Nephron (organoid): ENCODE data around the gene FAM234B.

ENCODE experiments used
- H3K27ac Mint-ChIP-seq, 3 experiments: 2 replicates each; pipeline ENCODE4 v1.8.0; 2020; ENCODE audit warnings: mixed read lengths in 3 of 3, mild to moderate bottlenecking in 2 of 3, moderate library complexity in 1 of 3
- H3K27me3 Mint-ChIP-seq: 2 replicates; pipeline ENCODE4 v1.8.0; 2021; ENCODE audit warnings: low read depth, mild to moderate bottlenecking, moderate library complexity, mixed read lengths
- H3K36me3 Mint-ChIP-seq: 2 replicates; pipeline ENCODE4 v1.8.0; 2020; ENCODE audit warnings: low read depth, mixed read lengths
- H3K4me1 Mint-ChIP-seq: 2 replicates; pipeline ENCODE4 v1.8.0; 2020; ENCODE audit warnings: mixed read lengths
- H3K4me3 Mint-ChIP-seq, 3 experiments: 2 replicates each; pipeline ENCODE4 v1.8.0; 2020; ENCODE audit warnings: mild to moderate bottlenecking in 3 of 3, mixed read lengths in 3 of 3, moderate library complexity in 2 of 3
- H3K9me3 Mint-ChIP-seq: 2 replicates; pipeline ENCODE4 v1.8.0; 2020; ENCODE audit warnings: mixed read lengths
- TF ChIP-seq, protein P1 (sequence below), 3 experiments: fragments of 200-600 bp; sonication (generic); IDR thresholded peaks; one replicate each; pipeline ENCODE4 v1.5.0; 2021; ENCODE audit warnings: antibody characterized with exemption in 3 of 3; ENCODE audit not compliant: unreplicated experiment in 3 of 3

FAM234B gene

DNA sequence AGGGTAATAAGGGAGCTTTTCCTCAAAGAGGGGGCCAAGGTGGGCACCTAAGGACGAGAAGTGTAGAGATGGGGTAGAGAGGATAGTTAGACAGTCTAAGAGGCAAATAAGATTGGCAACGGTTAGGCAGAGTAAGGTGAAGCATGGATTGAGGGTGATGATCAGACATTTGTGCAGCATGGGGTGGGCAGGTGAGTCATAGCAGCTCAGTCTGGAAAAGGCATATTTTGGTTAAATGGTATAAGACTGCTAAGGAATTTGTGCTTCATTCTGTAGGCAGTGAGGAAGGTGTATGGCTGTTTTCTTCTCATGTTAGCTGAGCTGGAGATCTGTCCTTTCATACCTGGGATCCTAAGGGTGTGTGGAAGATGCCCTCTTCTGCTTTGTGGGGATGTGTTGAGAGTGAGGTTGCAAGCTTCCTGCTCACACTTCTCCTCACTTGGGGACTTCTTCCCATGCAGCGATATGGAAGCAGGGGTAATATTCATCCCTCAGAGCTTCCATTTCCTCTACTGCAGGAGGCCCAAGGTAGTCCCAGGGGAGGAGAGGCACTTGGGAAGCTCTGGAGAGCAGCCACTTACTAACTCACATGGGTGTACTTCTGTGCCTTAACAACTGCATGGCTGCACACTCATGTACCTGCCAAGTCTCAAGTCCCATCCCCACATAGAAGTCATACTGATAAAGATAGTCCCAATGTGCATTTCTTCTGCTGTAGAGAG, 30.4 kb downstream of the FAM234B start:
- TF ChIP-seq, protein P1, sequence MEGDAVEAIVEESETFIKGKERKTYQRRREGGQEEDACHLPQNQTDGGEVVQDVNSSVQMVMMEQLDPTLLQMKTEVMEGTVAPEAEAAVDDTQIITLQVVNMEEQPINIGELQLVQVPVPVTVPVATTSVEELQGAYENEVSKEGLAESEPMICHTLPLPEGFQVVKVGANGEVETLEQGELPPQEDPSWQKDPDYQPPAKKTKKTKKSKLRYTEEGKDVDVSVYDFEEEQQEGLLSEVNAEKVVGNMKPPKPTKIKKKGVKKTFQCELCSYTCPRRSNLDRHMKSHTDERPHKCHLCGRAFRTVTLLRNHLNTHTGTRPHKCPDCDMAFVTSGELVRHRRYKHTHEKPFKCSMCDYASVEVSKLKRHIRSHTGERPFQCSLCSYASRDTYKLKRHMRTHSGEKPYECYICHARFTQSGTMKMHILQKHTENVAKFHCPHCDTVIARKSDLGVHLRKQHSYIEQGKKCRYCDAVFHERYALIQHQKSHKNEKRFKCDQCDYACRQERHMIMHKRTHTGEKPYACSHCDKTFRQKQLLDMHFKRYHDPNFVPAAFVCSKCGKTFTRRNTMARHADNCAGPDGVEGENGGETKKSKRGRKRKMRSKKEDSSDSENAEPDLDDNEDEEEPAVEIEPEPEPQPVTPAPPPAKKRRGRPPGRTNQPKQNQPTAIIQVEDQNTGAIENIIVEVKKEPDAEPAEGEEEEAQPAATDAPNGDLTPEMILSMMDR (IDR thresholded peaks at IDR 0.05; ENCODE audit: unreplicated experiment in 3 of 3), result no peak
- H3K27ac Mint-ChIP-seq, result no peak overlapping the region
- peaks cover 43% of the 10 kb centered on the region for H3K36me3 Mint-ChIP-seq
- no peaks in the 10 kb centered on the region for H3K27me3 Mint-ChIP-seq
- H3K4me1 Mint-ChIP-seq, result peaks cover 25% of the 10 kb centered on the region
- peaks cover 3% of the 10 kb centered on the region for H3K9me3 Mint-ChIP-seq
- no peak overlapping the region for H3K4me3 Mint-ChIP-seq

DNA sequence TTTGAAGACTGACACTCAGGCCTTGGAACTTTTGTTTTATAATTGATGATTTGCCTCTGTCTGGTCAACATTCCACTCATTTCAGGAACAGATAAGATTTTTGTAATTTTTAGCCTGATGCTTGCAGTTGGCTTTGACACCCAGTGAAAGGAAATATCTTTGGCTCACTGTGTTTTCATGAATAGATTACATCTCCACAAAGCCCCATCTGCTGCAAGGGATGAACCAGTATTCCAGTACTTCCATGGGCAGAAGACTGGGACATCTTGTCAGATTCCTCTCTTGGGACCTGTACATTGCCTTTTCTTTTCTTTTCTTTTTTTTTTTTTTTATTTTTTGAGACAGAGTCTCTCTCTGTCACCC, 30.9 kb downstream of the FAM234B start:
- H3K9me3 Mint-ChIP-seq, result peaks cover 5% of the 10 kb centered on the region
- TF ChIP-seq, protein P1 (IDR thresholded peaks at IDR 0.05; ENCODE audit: unreplicated experiment in 3 of 3), result no peak
- no peak overlapping the region for H3K27ac Mint-ChIP-seq
- H3K27me3 Mint-ChIP-seq, result no peaks in the 10 kb centered on the region
- no peak overlapping the region for H3K4me3 Mint-ChIP-seq
- H3K36me3 Mint-ChIP-seq, result peaks cover 48% of the 10 kb centered on the region
- peaks cover 22% of the 10 kb centered on the region for H3K4me1 Mint-ChIP-seq

DNA sequence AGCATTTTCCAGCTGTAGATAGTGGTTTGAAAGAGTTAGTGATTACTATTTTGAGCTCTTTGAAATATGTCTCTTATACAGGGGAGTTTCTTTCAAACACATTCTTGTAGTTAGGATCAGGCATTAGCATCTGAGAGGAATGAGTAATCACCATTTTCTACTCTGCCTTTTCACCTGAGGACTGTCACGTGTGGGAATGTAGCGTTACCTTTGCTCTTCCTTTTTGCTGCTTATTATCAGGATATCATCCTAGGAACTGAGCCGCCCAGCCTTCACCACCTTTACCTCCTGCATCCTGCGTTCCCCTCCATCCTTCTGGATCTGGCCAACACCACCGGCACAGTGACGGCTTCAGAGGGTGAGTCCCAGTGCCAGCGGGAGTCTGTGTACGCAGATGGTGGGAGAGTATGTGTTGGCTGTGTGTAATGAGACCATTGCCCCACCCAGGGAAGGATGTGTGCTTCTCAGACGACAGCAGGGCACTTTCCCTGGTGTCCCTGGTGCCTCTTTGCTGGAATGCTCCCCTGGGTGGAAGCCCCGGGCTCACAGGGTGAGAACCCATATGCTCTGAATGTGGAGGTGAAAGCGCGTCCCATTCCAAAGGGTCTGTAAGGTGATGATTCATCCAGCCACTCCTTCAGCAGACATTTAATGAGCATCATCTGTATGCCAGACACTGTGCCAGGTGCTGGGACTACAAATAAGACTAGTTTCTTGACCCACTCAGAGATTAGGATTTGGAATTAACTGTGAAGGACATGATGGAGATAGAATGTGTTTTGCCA, 31.8 kb downstream of the FAM234B start:
- Mint-ChIP-seq H3K27ac (no peak overlapping the region), H3K9me3 (peaks cover 5% of the 10 kb centered on the region), H3K4me1 (peaks cover 21% of the 10 kb centered on the region), H3K36me3 (peaks cover 57% of the 10 kb centered on the region), H3K27me3 (no peaks in the 10 kb centered on the region), H3K4me3 (peak overlapping the region in 2 of 3 experiments; percentile 9 to 34)
- TF ChIP-seq, protein P1 (IDR thresholded peaks at IDR 0.05; ENCODE audit: unreplicated experiment in 3 of 3), result no peak

DNA sequence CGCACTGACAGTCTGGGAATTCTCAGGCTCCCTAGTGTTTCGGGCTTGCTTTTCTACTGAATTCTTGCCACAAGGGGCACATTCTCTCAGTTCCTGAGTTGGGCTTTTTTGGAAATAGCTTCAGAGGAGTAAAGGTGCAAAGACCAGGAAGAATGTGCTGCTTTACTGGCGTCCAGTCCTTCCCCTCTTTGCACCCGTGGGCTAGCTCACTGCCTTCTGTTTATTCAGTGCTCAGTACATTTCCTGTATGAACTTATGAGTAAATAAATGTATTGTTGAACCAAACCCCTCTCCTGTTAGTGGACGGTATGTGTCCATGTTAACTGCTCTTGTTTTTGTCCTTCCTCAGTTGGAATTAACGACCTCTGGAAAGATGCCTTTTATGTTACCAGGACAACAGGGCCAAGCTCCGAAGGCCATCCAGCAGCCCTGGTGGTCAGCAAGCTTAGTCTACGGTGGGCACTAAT, 35.3 kb downstream of the FAM234B start:
- Mint-ChIP-seq H3K27ac (no peak overlapping the region), H3K36me3 (peaks cover 54% of the 10 kb centered on the region), H3K27me3 (no peaks in the 10 kb centered on the region), H3K9me3 (peaks cover 5% of the 10 kb centered on the region), H3K4me3 (no peak overlapping the region), H3K4me1 (peaks cover 4% of the 10 kb centered on the region)
- TF ChIP-seq, protein P1 (IDR thresholded peaks at IDR 0.05; ENCODE audit: unreplicated experiment in 3 of 3), result no peak

DNA sequence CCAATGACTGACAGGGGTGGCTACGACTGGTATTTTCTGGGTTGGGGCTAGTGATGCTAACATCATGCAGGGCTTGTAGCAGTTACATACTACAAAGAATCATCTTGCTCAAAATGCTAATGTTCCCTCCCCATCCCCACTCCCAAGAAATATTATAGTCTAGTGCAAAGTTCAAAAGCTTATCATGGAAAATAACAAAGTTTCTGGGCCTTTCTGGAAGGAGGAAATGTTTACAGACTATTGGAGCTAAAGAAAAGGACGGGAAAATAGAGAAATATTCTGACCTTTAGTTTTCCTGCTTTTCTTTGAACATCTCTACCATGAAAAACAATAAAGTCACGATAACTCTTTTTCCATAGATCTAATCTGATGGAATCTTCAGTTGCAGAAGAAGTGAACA, 36.1 kb downstream of the FAM234B start:
- H3K36me3 Mint-ChIP-seq, result peaks cover 59% of the 10 kb centered on the region
- TF ChIP-seq, protein P1 (IDR thresholded peaks at IDR 0.05; ENCODE audit: unreplicated experiment in 3 of 3), result no peak
- H3K4me1 Mint-ChIP-seq, result no peaks in the 10 kb centered on the region
- H3K27me3 Mint-ChIP-seq, result no peaks in the 10 kb centered on the region
- H3K4me3 Mint-ChIP-seq, result no peak overlapping the region
- H3K9me3 Mint-ChIP-seq, result peaks cover 5% of the 10 kb centered on the region
- H3K27ac Mint-ChIP-seq, result no peak overlapping the region
